NCI-H2107 treated with DMSO at 0.1 percent for 48 hours (cell line): Measurements from ENCODE around the gene DDX17.
A peak's percentile ranks its signal among the peaks of the same experiment; 100 is the strongest.

Experiments used
- DNase-seq: peaks from one replicate; lab custom pipeline; 2025; ENCODE audit not compliant: unreplicated experiment; lab: John Stamatoyannopoulos, UW

Gene DDX17

GRCh38 chr22:38467438-38467903, 38.6 kb downstream of the DDX17 start:
- DNase-seq = no peak

GRCh38 chr22:38465673-38466490, 40.2 kb downstream of the DDX17 start:
- no peak for DNase-seq

GRCh38 chr22:38464992-38465672, 41.0 kb downstream of the DDX17 start:
- DNase-seq = no peak

- DNase-seq = no peak
Observed at GRCh38 chr22:38462960-38463784, 42.9 kb downstream of the DDX17 start.

GRCh38 chr22:38461414-38462081, 44.6 kb downstream of the DDX17 start:
- DNase-seq = peak; percentile 65

GRCh38 chr22:38461057-38461413, 45.1 kb downstream of the DDX17 start:
- no peak for DNase-seq

- no peak for DNase-seq
Observed at GRCh38 chr22:38460426-38460840, 45.7 kb downstream of the DDX17 start.

- DNase-seq = no peak
Observed at GRCh38 chr22:38456841-38457699, 49.0 kb downstream of the DDX17 start.

GRCh38 chr22:38456272-38456835, 49.8 kb downstream of the DDX17 start:
- DNase-seq = no peak

- DNase-seq = no peak
Observed at GRCh38 chr22:38455530-38456271, 50.4 kb downstream of the DDX17 start.

- DNase-seq = no peak
Observed at GRCh38 chr22:38455076-38455529, 51.0 kb downstream of the DDX17 start, which contains the start of gene KCNJ4. TSS of gene KCNJ4 (minus strand) at chr22:38455199. CDS start at chr22:38428132, 27,067 bp downstream.

- no peak for DNase-seq
Observed at GRCh38 chr22:38454353-38455075, 51.6 kb downstream of the DDX17 start.

- DNase-seq = no peak
Observed at GRCh38 chr22:38453996-38454352, 52.1 kb downstream of the DDX17 start.

GRCh38 chr22:38453066-38453672, 52.9 kb downstream of the DDX17 start:
- no peak for DNase-seq

- DNase-seq = no peak
Observed at GRCh38 chr22:38452373-38453065, 53.6 kb downstream of the DDX17 start.

GRCh38 chr22:38451864-38452263, 54.2 kb downstream of the DDX17 start:
- DNase-seq = no peak

GRCh38 chr22:38451404-38451803, 54.7 kb downstream of the DDX17 start:
- no peak for DNase-seq
